ENCODE results near the gene KRTAP10-1.

KRTAP10-1 gene

GRCh38 chr21:44527156-44527982 lies 12.6 kb downstream of the KRTAP10-1 start:
- DNase-seq: no peak

- no peak for DNase-seq
These were observed 13.6 kb downstream of the KRTAP10-1 start for GRCh38 chr21:44526096-44526997.

DNA sequence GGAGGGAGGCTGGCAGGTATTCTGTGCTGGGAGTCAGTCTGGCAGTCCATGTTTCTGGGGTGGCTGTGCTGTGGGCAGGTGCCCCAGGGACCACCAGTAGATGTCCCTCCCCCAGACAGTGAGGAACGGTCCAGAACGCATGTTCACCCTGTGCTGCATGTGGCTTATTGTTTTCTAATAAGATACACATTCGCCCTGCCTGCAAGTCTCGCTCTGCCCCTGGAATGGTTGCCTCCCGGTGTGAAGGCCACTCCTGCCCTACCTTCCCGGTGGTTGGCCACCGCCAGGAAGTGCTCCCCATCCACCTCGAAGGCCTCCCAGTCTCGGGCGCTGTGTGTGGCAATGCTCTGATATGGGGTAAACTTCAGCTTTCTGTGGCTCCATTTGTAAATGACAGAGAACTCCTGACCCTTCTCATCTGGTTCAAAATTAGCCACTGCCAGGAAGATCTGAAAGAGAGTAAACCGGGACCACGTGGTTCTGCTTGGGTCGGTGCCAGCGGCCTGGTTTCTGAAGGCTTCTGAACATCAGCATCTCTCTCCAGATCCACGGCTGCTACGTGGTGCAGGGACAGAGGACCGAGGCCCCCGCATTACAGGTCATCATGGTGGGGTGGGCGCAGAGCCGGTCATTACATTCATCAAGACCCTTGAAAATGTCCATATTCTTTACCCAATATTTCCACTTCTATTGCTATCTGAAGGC lies 14.5 kb downstream of the KRTAP10-1 start:
- DNase-seq: no peak

GRCh38 chr21:44524414-44525371 lies 15.3 kb downstream of the KRTAP10-1 start:
- DNase-seq: no peak

DNA sequence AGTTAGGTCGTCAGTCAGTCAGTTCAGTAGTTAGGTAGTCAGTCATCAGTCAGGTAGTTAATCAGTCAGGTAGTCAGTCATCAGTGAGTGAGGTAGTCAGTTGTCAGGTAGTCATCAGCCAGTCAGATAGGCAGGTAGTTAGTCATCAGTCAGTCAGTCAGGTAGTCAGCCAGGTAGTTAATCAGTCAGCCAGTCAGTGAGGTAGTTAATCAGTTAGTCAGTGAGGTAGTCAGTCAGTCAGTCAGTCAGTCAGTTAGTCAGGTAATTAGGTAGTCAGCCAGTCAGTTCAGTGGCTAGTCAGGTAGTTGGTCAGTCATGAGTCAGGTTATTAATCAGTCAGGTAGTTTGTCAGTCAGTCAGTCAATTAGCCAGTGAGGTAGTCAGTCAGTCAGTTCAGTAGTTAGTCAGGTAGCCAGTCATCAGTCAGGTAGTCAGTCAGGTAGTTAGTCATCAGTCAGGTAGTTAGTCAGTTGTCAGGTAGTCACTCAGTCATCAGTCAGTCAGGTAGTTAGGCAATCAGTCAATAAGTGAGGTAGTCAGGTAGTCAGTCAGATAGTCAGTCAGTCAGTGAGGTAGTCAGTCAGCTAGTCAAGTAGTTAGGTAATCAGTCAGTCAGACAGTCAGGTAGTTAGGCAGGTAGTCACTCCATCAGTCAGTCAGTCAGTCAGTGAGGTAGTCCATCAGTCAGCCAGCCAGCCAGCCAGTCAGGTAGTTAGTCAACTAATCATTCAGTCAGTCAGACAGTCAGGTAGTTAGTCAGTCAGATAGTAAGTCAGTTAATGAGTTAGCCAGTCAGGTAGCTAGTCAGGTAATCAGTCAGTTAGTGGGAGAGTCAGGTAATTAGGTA lies 16.2 kb downstream of the KRTAP10-1 start:
- DNase-seq: no peak

DNA sequence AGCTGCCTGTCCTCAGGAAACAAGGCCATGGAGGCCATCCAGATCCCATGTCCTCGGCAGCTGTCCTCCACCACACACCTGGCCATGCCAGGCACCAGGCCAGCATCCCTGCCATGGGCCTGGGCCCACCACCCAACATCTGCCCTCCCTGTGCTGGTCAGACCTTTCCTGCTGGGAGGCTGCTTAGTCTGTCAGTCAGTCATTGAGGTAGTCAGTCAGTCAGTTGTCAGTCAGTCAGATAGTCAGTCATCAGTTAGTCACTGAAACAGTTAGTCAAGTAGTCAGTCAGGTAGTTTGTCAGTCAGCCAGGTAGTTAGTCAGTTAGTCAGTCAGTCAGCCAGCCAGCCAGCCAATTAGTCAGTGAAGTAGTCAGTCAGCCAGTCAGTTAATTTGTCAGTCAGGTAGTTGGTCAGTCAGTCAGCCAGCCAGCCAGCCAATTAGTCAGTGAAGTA lies 17.2 kb downstream of the KRTAP10-1 start:
- no peak for DNase-seq

- no peak for DNase-seq
These were observed 17.9 kb downstream of the KRTAP10-1 start for GRCh38 chr21:44521928-44522752.

DNA sequence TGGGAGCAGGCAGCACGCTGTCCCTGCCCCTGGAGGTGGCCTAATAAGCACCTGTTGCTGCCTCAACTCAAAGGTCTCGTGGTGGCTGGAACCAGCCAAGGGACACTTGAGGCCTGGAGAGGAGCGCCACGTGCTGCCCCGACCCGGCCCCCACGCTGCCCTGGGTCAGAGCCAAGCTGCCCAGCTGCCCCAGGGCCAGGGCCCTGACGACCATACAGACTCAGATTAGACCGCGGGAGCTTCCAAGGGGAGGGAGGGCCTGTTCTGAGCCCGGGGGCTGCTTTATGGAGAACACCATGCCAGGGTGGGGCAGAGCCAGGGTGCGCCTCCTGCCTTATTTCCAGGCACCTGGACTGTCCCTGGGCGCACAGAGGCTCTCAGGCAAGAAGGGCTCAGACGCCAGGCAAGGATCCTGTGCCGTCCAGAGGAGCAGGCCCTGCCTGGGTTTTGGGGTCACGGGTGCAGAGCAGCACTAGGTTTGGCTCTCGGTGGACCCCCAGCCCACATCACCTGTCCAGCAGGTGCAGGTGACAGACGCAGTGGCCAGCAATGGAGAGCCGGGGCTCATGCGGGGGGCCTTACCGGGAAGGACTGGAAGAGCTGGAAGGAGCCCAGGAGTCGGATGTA lies 18.6 kb downstream of the KRTAP10-1 start:
- no peak for DNase-seq

GRCh38 chr21:44520326-44521300 lies 19.4 kb downstream of the KRTAP10-1 start:
- DNase-seq: no peak

GRCh38 chr21:44519346-44520325 lies 20.4 kb downstream of the KRTAP10-1 start:
- DNase-seq: no peak

DNA sequence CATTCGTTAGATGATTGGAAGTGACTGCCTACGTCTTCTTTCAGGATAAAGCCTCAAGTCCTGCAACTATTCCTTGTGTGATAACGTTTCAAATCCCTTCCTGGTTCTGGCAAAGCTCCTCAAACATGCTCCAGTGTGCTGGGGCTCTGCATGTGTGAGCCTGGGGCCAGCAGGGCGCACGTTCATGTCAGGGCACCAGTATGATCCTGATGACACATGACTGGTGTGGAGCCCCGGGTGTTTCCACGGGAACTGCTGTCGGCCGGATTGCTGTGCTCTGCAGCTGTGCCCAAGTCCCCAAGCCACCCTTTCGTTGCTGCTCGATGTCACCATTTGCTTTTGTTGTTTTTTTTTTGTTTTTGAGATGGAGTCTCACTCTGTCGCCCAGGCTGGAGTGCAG lies 21.3 kb downstream of the KRTAP10-1 start:
- no peak for DNase-seq

DNA sequence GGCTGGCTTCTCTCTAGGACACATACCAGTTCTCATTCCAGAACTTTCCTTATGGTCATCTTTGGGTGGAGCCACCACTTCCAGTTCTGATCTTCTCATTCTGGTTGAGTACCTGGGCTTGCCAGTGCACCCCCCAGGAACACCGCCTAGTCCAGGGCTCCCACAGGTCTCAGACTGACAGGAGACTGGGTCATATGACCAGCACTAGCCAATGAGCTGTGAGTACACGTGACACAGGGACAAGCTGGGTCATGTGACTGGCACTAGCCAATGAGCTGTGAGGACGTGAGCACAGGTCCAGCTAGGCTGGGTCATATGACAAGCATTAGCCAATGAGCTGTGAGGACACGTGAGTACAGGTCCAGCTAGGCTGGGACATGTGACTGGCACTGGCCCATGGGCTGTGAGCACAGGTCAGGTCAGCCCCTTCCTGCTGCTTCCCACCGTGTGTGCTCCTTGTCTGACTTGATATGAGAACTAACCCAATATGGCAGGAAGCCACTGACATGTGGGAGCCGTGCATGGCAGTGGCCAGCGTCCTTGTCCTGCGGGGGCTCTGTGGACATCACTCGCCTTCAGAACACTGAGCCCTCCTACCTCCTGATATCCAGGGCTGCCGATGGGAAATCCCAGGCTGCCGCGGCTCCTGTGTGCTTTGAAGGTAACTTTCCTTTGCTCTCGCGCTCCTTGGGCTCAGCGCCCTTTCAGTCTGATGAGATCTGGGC lies 22.7 kb downstream of the KRTAP10-1 start:
- no peak for DNase-seq

DNA sequence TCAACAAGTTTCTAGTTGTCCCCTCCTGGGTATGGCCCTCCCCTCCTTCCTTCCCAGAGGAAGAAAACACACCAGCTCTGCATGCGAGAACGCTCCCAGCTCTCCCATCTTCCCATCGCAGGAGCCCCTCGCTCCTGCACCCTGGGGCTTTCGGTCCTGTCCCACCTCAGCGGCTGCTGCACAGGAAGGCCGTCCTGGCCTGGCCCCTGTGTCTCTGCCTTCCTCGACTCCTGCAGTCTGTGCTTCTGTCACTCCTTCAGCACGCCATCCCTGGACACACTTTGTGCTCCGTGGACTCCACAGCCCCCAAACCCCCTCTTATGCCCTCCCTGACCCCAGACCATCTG lies 23.2 kb downstream of the KRTAP10-1 start:
- DNase-seq: no peak

GRCh38 chr21:44516342-44516741 lies 23.7 kb downstream of the KRTAP10-1 start:
- no peak for DNase-seq

DNA sequence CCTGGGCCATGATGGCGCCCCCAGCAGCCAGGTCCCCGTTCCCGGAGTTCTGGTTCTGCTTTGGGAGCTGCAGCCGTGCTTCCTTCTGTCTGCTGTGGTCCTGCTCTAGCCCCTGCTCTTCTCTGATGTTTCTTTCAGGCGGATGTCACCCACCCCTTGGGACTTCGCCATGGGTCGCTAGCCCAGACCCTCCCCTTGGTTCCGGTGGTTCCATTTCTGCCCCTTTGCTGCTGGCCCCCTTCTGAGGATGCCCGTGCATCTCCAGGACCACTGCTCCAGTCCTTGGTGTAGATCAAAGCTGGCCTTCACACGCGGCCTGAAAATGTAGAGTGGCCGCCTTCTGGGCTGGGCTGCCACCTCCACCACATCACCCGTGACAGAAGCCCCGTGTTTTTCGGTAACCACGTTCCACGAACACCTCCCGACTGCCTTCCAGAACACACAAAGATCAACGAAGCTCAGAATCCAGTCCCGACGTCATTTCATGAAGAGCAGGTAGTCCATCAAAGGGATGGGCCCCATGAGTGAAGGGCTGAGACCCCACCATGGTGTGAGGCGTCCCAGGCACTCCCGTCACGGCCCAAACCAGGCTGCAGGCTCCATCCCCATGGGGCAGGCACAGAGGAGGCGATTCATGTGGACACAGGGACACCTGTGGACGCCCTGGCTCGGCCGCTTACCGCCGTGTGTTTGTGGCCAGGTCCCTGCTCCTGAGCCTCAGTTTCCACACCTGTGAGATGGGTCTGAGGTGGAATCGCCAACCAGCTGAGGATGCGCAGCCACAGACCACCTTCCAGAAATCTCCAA lies 24.4 kb downstream of the KRTAP10-1 start:
- no peak for DNase-seq
